ENCODE results near the gene MAGEC1.

DNA sequence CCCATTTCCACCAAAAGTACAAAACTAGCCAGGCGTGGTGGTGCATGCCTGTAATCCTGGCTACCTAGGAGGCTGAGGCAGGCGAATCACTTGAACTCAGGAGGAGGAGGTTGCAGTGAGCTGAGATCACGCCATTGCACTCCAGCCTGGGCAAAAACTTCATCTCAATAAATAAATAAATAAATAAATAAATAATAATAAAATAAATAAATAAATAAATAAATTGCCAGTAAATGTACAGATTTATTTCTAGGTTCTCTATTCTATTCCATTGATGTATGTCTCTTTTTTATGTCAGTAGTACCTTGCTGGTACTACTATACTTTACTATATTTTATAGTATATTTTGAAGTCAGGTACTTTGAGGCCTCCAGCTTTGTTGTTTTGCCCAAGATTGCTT lies 43.7 kb downstream of the MAGEC1 start:
- TF ChIP-seq, protein P1, sequence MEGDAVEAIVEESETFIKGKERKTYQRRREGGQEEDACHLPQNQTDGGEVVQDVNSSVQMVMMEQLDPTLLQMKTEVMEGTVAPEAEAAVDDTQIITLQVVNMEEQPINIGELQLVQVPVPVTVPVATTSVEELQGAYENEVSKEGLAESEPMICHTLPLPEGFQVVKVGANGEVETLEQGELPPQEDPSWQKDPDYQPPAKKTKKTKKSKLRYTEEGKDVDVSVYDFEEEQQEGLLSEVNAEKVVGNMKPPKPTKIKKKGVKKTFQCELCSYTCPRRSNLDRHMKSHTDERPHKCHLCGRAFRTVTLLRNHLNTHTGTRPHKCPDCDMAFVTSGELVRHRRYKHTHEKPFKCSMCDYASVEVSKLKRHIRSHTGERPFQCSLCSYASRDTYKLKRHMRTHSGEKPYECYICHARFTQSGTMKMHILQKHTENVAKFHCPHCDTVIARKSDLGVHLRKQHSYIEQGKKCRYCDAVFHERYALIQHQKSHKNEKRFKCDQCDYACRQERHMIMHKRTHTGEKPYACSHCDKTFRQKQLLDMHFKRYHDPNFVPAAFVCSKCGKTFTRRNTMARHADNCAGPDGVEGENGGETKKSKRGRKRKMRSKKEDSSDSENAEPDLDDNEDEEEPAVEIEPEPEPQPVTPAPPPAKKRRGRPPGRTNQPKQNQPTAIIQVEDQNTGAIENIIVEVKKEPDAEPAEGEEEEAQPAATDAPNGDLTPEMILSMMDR (IDR thresholded peaks at IDR 0.05) = no peak
- no peak for TF ChIP-seq POLR2A (IDR thresholded peaks at IDR 0.05)
